ENCODE results near the gene LEMD1.
A peak's percentile ranks its signal among the peaks of the same experiment; 100 is the strongest.

- TF ChIP-seq CTCF (IDR thresholded peaks at IDR 0.05) (peak; percentile 9), EZH2 (IDR thresholded peaks at IDR 0.05) (no peak)
These were observed 69.7 kb downstream of the LEMD1 start for GRCh38 chr1:205351984-205352713.

Measured in neural progenitor cell (in vitro differentiated cells).